ENCODE results near the gene MSN.

DNA sequence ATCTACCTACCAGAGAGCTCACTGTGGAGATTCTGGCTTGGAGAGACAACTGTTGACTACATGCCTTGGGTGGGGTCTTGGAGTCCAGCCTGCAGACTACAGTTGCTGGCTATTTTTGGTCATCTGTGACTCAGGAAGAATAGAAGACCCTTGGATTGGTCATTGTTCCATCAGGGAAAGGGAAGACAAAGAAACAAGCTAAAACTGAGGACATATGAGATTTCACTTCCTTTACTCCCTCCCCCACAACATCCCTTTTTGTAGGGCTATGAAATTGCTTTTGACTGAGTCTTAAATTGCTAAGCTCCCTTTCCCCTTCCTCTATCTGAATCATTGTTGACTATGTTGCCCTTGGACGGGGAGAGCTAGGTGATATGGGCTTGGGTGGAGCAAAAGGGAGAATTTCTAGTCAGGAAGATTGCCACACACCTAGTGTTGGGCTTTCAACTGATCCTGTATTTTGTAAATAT, 11.7 kb downstream of the MSN start:
- TF ChIP-seq, protein P1, sequence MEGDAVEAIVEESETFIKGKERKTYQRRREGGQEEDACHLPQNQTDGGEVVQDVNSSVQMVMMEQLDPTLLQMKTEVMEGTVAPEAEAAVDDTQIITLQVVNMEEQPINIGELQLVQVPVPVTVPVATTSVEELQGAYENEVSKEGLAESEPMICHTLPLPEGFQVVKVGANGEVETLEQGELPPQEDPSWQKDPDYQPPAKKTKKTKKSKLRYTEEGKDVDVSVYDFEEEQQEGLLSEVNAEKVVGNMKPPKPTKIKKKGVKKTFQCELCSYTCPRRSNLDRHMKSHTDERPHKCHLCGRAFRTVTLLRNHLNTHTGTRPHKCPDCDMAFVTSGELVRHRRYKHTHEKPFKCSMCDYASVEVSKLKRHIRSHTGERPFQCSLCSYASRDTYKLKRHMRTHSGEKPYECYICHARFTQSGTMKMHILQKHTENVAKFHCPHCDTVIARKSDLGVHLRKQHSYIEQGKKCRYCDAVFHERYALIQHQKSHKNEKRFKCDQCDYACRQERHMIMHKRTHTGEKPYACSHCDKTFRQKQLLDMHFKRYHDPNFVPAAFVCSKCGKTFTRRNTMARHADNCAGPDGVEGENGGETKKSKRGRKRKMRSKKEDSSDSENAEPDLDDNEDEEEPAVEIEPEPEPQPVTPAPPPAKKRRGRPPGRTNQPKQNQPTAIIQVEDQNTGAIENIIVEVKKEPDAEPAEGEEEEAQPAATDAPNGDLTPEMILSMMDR (IDR thresholded peaks at IDR 0.05; ENCODE audit: low read depth, low read length, poor library complexity, severe bottlenecking) = no peak
- TF ChIP-seq EZH2phosphoT487 (IDR thresholded peaks at IDR 0.05; ENCODE audit: borderline replicate concordance, low read length) = no peak

Data from DOHH2 (cell line).